ENCODE data around the gene TAF4. TPM values are rescaled to one million over a fixed set of nuclear protein-coding genes. Genes with fewer than 3 reads are reported as not detected.

TAF4 gene
- total RNA-seq, 1 experiment from 2014 or later = 21.0 TPM

DNA sequence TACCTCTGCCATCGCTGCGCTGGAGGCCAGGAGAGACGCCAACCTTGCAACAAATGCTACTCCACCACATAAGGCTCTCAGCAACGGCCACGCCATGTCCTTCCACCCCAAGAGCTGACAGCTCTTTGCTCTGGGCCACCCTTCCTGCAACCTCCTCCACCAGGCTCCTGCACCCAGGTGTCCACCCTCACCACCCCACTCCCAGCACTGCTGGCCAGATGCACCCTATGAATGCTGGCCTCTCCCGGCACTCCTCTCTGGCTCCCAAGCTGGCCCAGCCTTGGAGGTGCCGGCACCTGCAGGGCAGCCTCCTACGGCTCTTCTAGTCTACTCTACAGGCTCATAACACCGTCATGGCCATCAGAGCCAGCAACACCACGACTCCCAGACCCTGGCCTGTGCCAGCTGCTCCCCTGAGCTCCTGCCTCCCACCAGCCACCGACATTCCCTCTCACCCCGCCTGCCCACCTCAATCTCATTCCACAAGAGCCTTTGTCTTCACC is 11.2 kb downstream of the TAF4 start:
- BruUV-seq (replicated peaks) = no TSS peak
- no peak for ATAC-seq
- in situ Hi-C loops (cut with HindIII; ENCODE audit: low pct_unique_long_range_greater_than_20kb, low sequenced_read_pairs) (no loop called here), intact Hi-C loops (cut with micrococcal nuclease; ENCODE audit: unreplicated experiment) (no loop called here)
- ChIA-PET POLR2A (no interaction called here), CTCF (interaction anchor here (0.7 kb wide), 1 partner anchor 29 kb away, joined by 3 read pairs; no protein-coding TSS in a partner anchor)
- no peaks in the 10 kb centered on the region for H3K27me3 ChIP-seq (ENCODE audit: control insufficient read depth, insufficient read depth, low read length)
- H3K27ac ChIP-seq (ENCODE audit: low read length) = no peak overlapping the region
- H3K4me1 ChIP-seq (ENCODE audit: control insufficient read depth, insufficient read depth, low read length) = no peaks in the 10 kb centered on the region
- no peak for DNase-seq (ENCODE audit: low read depth, low spot score)
- H3K9me3 ChIP-seq (ENCODE audit: control insufficient read depth, insufficient read depth, low read depth, low read length) = no peaks in the 10 kb centered on the region
- H3K36me3 ChIP-seq (ENCODE audit: control insufficient read depth, insufficient read depth, low read length) = no peaks in the 10 kb centered on the region
- H3K4me3 ChIP-seq (ENCODE audit: low read depth in 2 of 2, low read length in 2 of 2) = no peak overlapping the region
- no peak for TF ChIP-seq REST (IDR thresholded peaks at IDR 0.05; ENCODE audit: insufficient read depth in 1 of 2, low read depth in 2 of 2, low read length in 1 of 2)
- TF ChIP-seq TCF7L2 (IDR thresholded peaks at IDR 0.05; ENCODE audit: low read depth, low read length) = no peak
- no peak for TF ChIP-seq SIN3A (IDR thresholded peaks at IDR 0.05; ENCODE audit: borderline replicate concordance, insufficient read depth, low read depth, low read length)
- TF ChIP-seq, protein P1, sequence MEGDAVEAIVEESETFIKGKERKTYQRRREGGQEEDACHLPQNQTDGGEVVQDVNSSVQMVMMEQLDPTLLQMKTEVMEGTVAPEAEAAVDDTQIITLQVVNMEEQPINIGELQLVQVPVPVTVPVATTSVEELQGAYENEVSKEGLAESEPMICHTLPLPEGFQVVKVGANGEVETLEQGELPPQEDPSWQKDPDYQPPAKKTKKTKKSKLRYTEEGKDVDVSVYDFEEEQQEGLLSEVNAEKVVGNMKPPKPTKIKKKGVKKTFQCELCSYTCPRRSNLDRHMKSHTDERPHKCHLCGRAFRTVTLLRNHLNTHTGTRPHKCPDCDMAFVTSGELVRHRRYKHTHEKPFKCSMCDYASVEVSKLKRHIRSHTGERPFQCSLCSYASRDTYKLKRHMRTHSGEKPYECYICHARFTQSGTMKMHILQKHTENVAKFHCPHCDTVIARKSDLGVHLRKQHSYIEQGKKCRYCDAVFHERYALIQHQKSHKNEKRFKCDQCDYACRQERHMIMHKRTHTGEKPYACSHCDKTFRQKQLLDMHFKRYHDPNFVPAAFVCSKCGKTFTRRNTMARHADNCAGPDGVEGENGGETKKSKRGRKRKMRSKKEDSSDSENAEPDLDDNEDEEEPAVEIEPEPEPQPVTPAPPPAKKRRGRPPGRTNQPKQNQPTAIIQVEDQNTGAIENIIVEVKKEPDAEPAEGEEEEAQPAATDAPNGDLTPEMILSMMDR (IDR thresholded peaks at IDR 0.05) = no peak
- no peak for TF ChIP-seq POLR2AphosphoS5 (IDR thresholded peaks at IDR 0.05; ENCODE audit: low read depth, low read length)

- ChIA-PET POLR2A (no interaction called here), CTCF (no interaction called here)
- no TSS peak for BruUV-seq (replicated peaks)
- H3K36me3 ChIP-seq (ENCODE audit: control insufficient read depth, insufficient read depth, low read length) = no peaks in the 10 kb centered on the region
- H3K9me3 ChIP-seq (ENCODE audit: control insufficient read depth, insufficient read depth, low read depth, low read length) = no peaks in the 10 kb centered on the region
- no peaks in the 10 kb centered on the region for H3K27me3 ChIP-seq (ENCODE audit: control insufficient read depth, insufficient read depth, low read length)
- H3K27ac ChIP-seq (ENCODE audit: low read length) = no peak overlapping the region
- no peak for TF ChIP-seq POLR2AphosphoS5 (IDR thresholded peaks at IDR 0.05; ENCODE audit: low read depth, low read length)
- H3K4me3 ChIP-seq (ENCODE audit: low read depth in 2 of 2, low read length in 2 of 2) = no peak overlapping the region
- DNase-seq (ENCODE audit: low read depth, low spot score) (no peak), ATAC-seq (no peak)
- no peaks in the 10 kb centered on the region for H3K4me1 ChIP-seq (ENCODE audit: control insufficient read depth, insufficient read depth, low read length)
- intact Hi-C loops (cut with micrococcal nuclease; ENCODE audit: unreplicated experiment) (no loop called here), in situ Hi-C loops (cut with HindIII; ENCODE audit: low pct_unique_long_range_greater_than_20kb, low sequenced_read_pairs) (no loop called here)
Observed at GRCh38 chr20:62053465-62054196, 12.1 kb downstream of the TAF4 start.

DNA sequence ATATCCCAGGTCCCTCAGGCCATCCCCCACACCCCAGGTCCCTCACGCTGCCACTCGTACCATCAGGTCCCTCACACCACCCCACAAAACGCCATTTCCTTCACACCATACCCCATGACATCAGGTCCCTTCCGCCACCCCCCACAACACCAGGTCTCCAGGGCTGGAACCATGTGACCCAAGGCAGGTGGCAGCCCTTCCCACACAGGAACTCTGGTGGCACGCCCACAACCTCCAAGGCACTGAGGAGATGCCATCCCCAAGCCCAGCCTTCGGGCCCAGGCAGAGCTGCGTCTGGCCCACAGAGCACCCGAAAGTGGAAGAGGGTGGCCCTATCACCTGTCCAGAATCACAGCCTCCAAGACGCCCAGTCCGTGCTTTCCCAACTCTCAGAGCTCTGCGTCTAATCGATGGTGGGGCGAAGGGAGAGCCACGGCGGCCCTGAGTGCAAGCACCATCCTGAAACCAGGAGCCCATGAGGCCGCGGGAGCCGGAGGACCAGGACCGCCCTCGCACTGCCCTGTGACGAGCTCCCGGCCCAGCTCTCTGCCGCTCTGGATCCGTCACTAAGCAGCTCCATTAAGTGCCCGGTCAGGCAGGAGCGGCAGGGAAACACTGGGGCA is 12.7 kb downstream of the TAF4 start:
- intact Hi-C loops (cut with micrococcal nuclease; ENCODE audit: unreplicated experiment) (no loop called here), in situ Hi-C loops (cut with HindIII; ENCODE audit: low pct_unique_long_range_greater_than_20kb, low sequenced_read_pairs) (no loop called here)
- Histone ChIP-seq H3K36me3 (ENCODE audit: control insufficient read depth, insufficient read depth, low read length) (no peaks in the 10 kb centered on the region), H3K27ac (ENCODE audit: low read length) (no peak overlapping the region), H3K4me3 (ENCODE audit: low read depth in 2 of 2, low read length in 2 of 2) (no peak overlapping the region), H3K4me1 (ENCODE audit: control insufficient read depth, insufficient read depth, low read length) (no peaks in the 10 kb centered on the region), H3K27me3 (ENCODE audit: control insufficient read depth, insufficient read depth, low read length) (no peaks in the 10 kb centered on the region), H3K9me3 (ENCODE audit: control insufficient read depth, insufficient read depth, low read depth, low read length) (no peaks in the 10 kb centered on the region)
- DNase-seq (ENCODE audit: low read depth, low spot score) = no peak
- POLR2A ChIA-PET = interaction anchor here (0.5 kb wide), 1 partner anchor 371 kb away, joined by 3 read pairs; no protein-coding TSS in a partner anchor
- BruUV-seq (replicated peaks) = no TSS peak
- no peak for ATAC-seq
- TF ChIP-seq POLR2AphosphoS5 (IDR thresholded peaks at IDR 0.05; ENCODE audit: low read depth, low read length) (no peak), SIN3A (IDR thresholded peaks at IDR 0.05; ENCODE audit: borderline replicate concordance, insufficient read depth, low read depth, low read length) (no peak), REST (IDR thresholded peaks at IDR 0.05; ENCODE audit: insufficient read depth in 1 of 2, low read depth in 2 of 2, low read length in 1 of 2) (no peak), TCF7L2 (IDR thresholded peaks at IDR 0.05; ENCODE audit: low read depth, low read length) (no peak)
- TF ChIP-seq, protein P1 (IDR thresholded peaks at IDR 0.05) = no peak
- CTCF ChIA-PET = no interaction called here

All from Panc1 (cell line).